B cell (primary cell): ENCODE data around the gene TWF2. TPM values are rescaled to one million over a fixed set of nuclear protein-coding genes. Genes with fewer than 3 reads are reported as not detected.

Experiments
- ATAC-seq: fragments of 200-7000 bp; cut with Tn5 transposase; one replicate; pipeline ENCODE4 v1.10.0; 2021; ENCODE audit warnings: low read depth, mild to moderate bottlenecking, moderate number of reproducible peaks, moderate library complexity
- CTCF ChIA-PET: fragments of 350-600 bp; sonication (Branson Sonifier 250); formaldehyde crosslinking; loops from one replicate; lab custom pipeline; 2021; ENCODE audit warnings: antibody characterized with exemption, inconsistent platforms; lab: Charles Lee
- POLR2A ChIA-PET: fragments of 350-600 bp; sonication (Branson Sonifier 250); formaldehyde crosslinking; loops from one replicate; lab custom pipeline; 2021; ENCODE audit warnings: antibody characterized with exemption; lab: Charles Lee
- DNase-seq: peaks from one replicate; pipeline ENCODE4 v3.0.0; 2013
- H2AFZ ChIP-seq: 2 replicates; pipeline ENCODE4 v1.6.1; 2012; ENCODE audit warnings: mild to moderate bottlenecking, low read depth, low read length; ENCODE audit not compliant: insufficient read depth, poor library complexity, severe bottlenecking
- H3K27ac ChIP-seq, 2 donors: 1 replicate in 1 of 2; 2 replicates in 1 of 2; pipeline ENCODE4 v1.5.1; 2012 to 2013; ENCODE audit warnings: low read length in 2 of 2, mild to moderate bottlenecking in 2 of 2, moderate library complexity in 1 of 2
- H3K27me3 ChIP-seq, 4 experiments: fragments of 200-600 bp in 1 of 4; sonication (generic) in 1 of 4; replicated peaks in 1 of 4; 1 replicate in 2 of 4; 2 replicates in 2 of 4; pipeline versions ENCODE4 v1.6.1 to v1.7.0; 2013 to 2016; ENCODE audit warnings: low read length in 3 of 4, mild to moderate bottlenecking in 2 of 4, mixed read lengths in 1 of 4, moderate library complexity in 1 of 4; ENCODE audit not compliant: insufficient read depth in 4 of 4, control insufficient read depth in 3 of 4; ENCODE audit errors: control extremely low read depth in 1 of 4
- H3K36me3 ChIP-seq, 2 experiments: replicated peaks in 1 of 2; 1 replicate in 1 of 2; 2 replicates in 1 of 2; pipeline versions ENCODE4 v1.6.1 to v1.7.1; 2013; ENCODE audit warnings: low read length in 1 of 2; ENCODE audit not compliant: insufficient read depth in 2 of 2, control insufficient read depth in 1 of 2; ENCODE audit errors: control extremely low read depth in 1 of 2, extremely low read depth in 1 of 2
- H3K4me1 ChIP-seq, 2 donors: fragments of 200-600 bp in 1 of 2; sonication (generic) in 1 of 2; 1 replicate in 1 of 2; 2 replicates in 1 of 2; pipeline versions ENCODE4 v1.5.1 to v1.6.1; 2013 to 2017; ENCODE audit warnings: low read length in 2 of 2; ENCODE audit not compliant: control insufficient read depth in 2 of 2, insufficient read depth in 2 of 2
- H3K4me2 ChIP-seq: replicated peaks from 2 replicates; pipeline ENCODE3; 2012; ENCODE audit warnings: mild to moderate bottlenecking, low read depth, low read length; ENCODE audit not compliant: poor library complexity, severe bottlenecking
- H3K4me3 ChIP-seq, 5 experiments: fragments of 200-600 bp in 1 of 5; sonication (generic) in 1 of 5; 1 replicate in 3 of 5; 2 replicates in 2 of 5; pipeline versions ENCODE4 v1.5.1 to v1.7.0; 2011 to 2016; ENCODE audit warnings: low read length in 4 of 5, mild to moderate bottlenecking in 4 of 5, low read depth in 2 of 5, control low read depth in 1 of 5, moderate library complexity in 1 of 5; ENCODE audit not compliant: insufficient read depth in 1 of 5; ENCODE audit errors: control extremely low read depth in 1 of 5, extremely low read depth in 1 of 5
- H3K79me2 ChIP-seq: fragments of 200-600 bp; sonication (generic); one replicate; pipeline ENCODE4 v1.6.0; 2016; ENCODE audit warnings: low read length; ENCODE audit not compliant: control insufficient read depth, insufficient read depth
- H3K9ac ChIP-seq: fragments of 200-600 bp; sonication (generic); 2 replicates; pipeline ENCODE4 v1.6.1; 2017; ENCODE audit warnings: mild to moderate bottlenecking, low read length, moderate library complexity
- H3K9me3 ChIP-seq, 3 donors: one replicate each; pipeline versions ENCODE4 v1.6.1 to v1.7.1; 2013; ENCODE audit warnings: low read length in 2 of 3; ENCODE audit not compliant: control insufficient read depth in 2 of 3, insufficient read depth in 1 of 3; ENCODE audit errors: control extremely low read depth in 1 of 3
- H4K20me1 ChIP-seq: 2 replicates; pipeline ENCODE4 v1.6.0; 2012; ENCODE audit warnings: mild to moderate bottlenecking, low read length; ENCODE audit not compliant: insufficient read depth, control insufficient read depth, poor library complexity, severe bottlenecking
- H3K27ac Mint-ChIP-seq: one replicate; pipeline ENCODE4 v1.8.0; 2021; ENCODE audit warnings: mixed read lengths
- H3K27me3 Mint-ChIP-seq: one replicate; pipeline ENCODE4 v1.8.0; 2021; ENCODE audit warnings: mixed read lengths
- H3K4me1 Mint-ChIP-seq: one replicate; pipeline ENCODE4 v1.8.0; 2021; ENCODE audit warnings: mixed read lengths
- H3K4me3 Mint-ChIP-seq: one replicate; pipeline ENCODE4 v1.8.0; 2021; ENCODE audit warnings: mixed read lengths
- H3K9me3 Mint-ChIP-seq: one replicate; pipeline ENCODE4 v1.8.0; 2022; ENCODE audit warnings: mixed read lengths; ENCODE audit not compliant: insufficient read depth
- EZH2 ChIP-seq: IDR thresholded peaks from 2 replicates; pipeline ENCODE4 v1.6.1; 2012; ENCODE audit warnings: borderline replicate concordance, low read depth, mild to moderate bottlenecking, moderate library complexity, low read length; ENCODE audit not compliant: insufficient read depth, poor library complexity, severe bottlenecking
- WGBS: methylation state at CpG from one replicate; pipeline ENCODE4 v1.1.5; 2013; ENCODE audit warnings: missing lambda C conversion rate; ENCODE audit not compliant: insufficient coverage; 5-methylcytosine and 5-hydroxymethylcytosine counted together
- intact Hi-C: fragments of 100-400 bp; cut with micrococcal nuclease; formaldehyde crosslinking; loops from one replicate; pipeline ENCODE4 v1.10.0; 2022
- polyA plus RNA-seq: library from polyadenylated mRNA; depleted of rRNA; stranded (reverse); fragments of >200 nt; gene quantifications from 2 replicates; pipeline ENCODE4 v1.2.3, GENCODE V29; 2012
- total RNA-seq, 2 donors: library from RNA; stranded (reverse); fragments of 120-200 nt in 1 of 2; gene quantifications; 1 replicate in 1 of 2; 2 replicates in 1 of 2; pipeline versions ENCODE4 v1.2.3 to v1.2.4, GENCODE V29; 2013 to 2022
- TF ChIP-seq, protein P1 (sequence below): fragments of 200-600 bp; IDR thresholded peaks from one replicate; pipeline ENCODE4 v1.8.0; 2022; ENCODE audit warnings: antibody characterized with exemption, mild to moderate bottlenecking

Gene TWF2
- total and polyA plus RNA-seq, 2 donors (not counting 1 experiment from before 2014, with no cell fraction given): 60.3 to 88.2 TPM

DNA sequence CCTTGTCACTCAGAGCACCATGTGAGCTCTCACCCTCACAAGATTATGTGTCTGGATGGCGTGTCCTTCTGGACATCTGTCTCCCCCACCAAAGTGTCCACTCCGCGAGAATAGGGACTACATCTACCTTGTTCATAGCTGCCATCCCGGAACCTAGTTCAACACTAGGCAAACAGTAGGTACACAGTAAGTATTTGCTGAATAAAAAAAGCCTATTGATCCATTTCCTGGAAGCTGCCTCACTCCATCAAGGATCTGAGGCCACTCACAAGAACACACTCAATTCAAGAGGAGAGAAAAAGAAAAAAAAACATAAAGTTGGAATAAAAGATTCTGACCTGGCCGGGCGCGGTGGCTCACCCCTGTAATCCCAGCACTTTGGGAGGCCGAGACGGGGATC is 52.2 kb downstream of the TWF2 start:
- CTCF ChIA-PET: interaction anchor here (1.5 kb wide), 1 partner anchor 38 kb away, joined by 5 read pairs; no protein-coding TSS in a partner anchor
- 100% methylated on average over 3 of the region's 9 CpGs for WGBS
- intact Hi-C loops: no loop called here
- Histone ChIP-seq H3K4me2 (no peak overlapping the region), H3K27ac (no peak overlapping the region), H3K4me3 (no peak overlapping the region), H3K9ac (no peak overlapping the region), H3K27me3 (no peaks in the 10 kb centered on the region), H3K36me3 (no peaks in the 10 kb centered on the region), H3K79me2 (no peaks in the 10 kb centered on the region), H3K4me1 (peaks cover 0 to 6% of the 10 kb centered on the region in 2 donors), H4K20me1 (no peaks in the 10 kb centered on the region), H3K9me3 (no peaks in the 10 kb centered on the region), H2AFZ (no peak overlapping the region)
- no peak overlapping the region for H3K27ac Mint-ChIP-seq
- no peak overlapping the region for H3K4me3 Mint-ChIP-seq
- DNase-seq (no peak), ATAC-seq (no peak)
- TF ChIP-seq, protein P1, sequence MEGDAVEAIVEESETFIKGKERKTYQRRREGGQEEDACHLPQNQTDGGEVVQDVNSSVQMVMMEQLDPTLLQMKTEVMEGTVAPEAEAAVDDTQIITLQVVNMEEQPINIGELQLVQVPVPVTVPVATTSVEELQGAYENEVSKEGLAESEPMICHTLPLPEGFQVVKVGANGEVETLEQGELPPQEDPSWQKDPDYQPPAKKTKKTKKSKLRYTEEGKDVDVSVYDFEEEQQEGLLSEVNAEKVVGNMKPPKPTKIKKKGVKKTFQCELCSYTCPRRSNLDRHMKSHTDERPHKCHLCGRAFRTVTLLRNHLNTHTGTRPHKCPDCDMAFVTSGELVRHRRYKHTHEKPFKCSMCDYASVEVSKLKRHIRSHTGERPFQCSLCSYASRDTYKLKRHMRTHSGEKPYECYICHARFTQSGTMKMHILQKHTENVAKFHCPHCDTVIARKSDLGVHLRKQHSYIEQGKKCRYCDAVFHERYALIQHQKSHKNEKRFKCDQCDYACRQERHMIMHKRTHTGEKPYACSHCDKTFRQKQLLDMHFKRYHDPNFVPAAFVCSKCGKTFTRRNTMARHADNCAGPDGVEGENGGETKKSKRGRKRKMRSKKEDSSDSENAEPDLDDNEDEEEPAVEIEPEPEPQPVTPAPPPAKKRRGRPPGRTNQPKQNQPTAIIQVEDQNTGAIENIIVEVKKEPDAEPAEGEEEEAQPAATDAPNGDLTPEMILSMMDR: no peak
- TF ChIP-seq EZH2: no peak
- POLR2A ChIA-PET: no interaction called here
- H3K27me3 Mint-ChIP-seq: no peaks in the 10 kb centered on the region
- no peaks in the 10 kb centered on the region for H3K9me3 Mint-ChIP-seq
- peaks cover 6% of the 10 kb centered on the region for H3K4me1 Mint-ChIP-seq

DNA sequence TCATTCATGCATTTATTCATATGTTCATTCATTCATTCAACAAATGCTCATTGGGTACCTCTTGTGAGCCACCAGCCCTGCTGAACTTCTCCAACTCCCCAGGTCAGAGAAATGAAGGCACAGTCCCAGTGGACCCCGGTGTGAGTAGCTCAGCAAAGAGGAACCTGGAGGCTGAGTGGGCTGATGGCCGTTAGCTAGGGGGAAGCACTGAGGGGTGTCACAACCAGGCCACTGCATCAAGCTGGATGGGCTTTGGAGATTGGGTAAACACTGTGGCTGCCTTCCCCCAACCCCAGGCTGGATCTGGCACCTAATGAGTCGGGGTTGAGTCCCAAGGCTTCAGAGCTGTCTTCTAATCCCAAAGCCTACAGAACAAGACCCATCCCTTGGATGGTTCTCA is 53.1 kb downstream of the TWF2 start:
- no peaks in the 10 kb centered on the region for H3K9me3 Mint-ChIP-seq
- H3K36me3 ChIP-seq: no peaks in the 10 kb centered on the region
- no peaks in the 10 kb centered on the region for H3K27me3 ChIP-seq
- no peak overlapping the region for H3K9ac ChIP-seq
- no peak for DNase-seq
- intact Hi-C loops: no loop called here
- no peak overlapping the region for H3K27ac ChIP-seq
- no peaks in the 10 kb centered on the region for H3K79me2 ChIP-seq
- no peaks in the 10 kb centered on the region for H3K9me3 ChIP-seq
- no peak overlapping the region for H3K4me2 ChIP-seq
- no peak for ATAC-seq
- H3K4me3 Mint-ChIP-seq: no peak overlapping the region
- peaks cover 0 to 6% of the 10 kb centered on the region in 2 donors for H3K4me1 ChIP-seq
- ChIA-PET CTCF (interaction anchor here (0.5 to 1.5 kb wide), 2 partner anchors 18 to 37 kb away, joined by 3 to 5 read pairs; no protein-coding TSS in a partner anchor), POLR2A (no interaction called here)
- H2AFZ ChIP-seq: no peak overlapping the region
- no CpG with 5 or more reads among the region's 3 CpGs for WGBS
- H3K4me3 ChIP-seq: no peak overlapping the region
- peaks cover 6% of the 10 kb centered on the region for H3K4me1 Mint-ChIP-seq
- H3K27me3 Mint-ChIP-seq: no peaks in the 10 kb centered on the region
- no peak overlapping the region for H3K27ac Mint-ChIP-seq
- no peaks in the 10 kb centered on the region for H4K20me1 ChIP-seq
- TF ChIP-seq, protein P1: no peak
- no peak for TF ChIP-seq EZH2
